GM12878 (cell line): ENCODE data around the gene GPSM1.
A peak's percentile ranks its signal among the peaks of the same experiment; 100 is the strongest.

Experiments used
- BCL3 ChIP-seq: IDR thresholded peaks from 2 replicates; pipeline ENCODE4 v1.6.1; 2011; ENCODE audit warnings: borderline replicate concordance, low read depth, mild to moderate bottlenecking, moderate library complexity, low read length; ENCODE audit not compliant: insufficient read depth, poor library complexity, severe bottlenecking
- CTCF ChIP-seq, 3 experiments: IDR thresholded peaks in 2 of 3; conservative IDR thresholded peaks in 1 of 3; 2 replicates each; pipeline ENCODE4 v1.5.1; 2011; ENCODE audit warnings: low read depth in 3 of 3, low read length in 3 of 3, mild to moderate bottlenecking in 3 of 3, control low read depth in 2 of 3, moderate library complexity in 2 of 3, inconsistent platforms in 1 of 3, mixed read lengths in 1 of 3; ENCODE audit not compliant: control insufficient read depth in 2 of 3, insufficient read depth in 1 of 3; ENCODE audit errors: extremely low read depth in 1 of 3
- MEF2A ChIP-seq: IDR thresholded peaks from 2 replicates; pipeline ENCODE4 v1.6.1; 2011; ENCODE audit warnings: low read depth, mild to moderate bottlenecking, low read length, moderate library complexity; ENCODE audit not compliant: insufficient read depth

- TF ChIP-seq MEF2A (no peak), BCL3 (peak; percentile 10), CTCF (IDR thresholded peaks at IDR 0.05 in 2 of 3, conservative IDR thresholded peaks at IDR 0.05 in 1 of 3; ENCODE audit: control insufficient read depth in 2 of 3, extremely low read depth in 1 of 3, insufficient read depth in 1 of 3, low read depth in 3 of 3, low read length in 3 of 3) (peak; percentile 90 to 98 (median 91))
Observed at GRCh38 chr9:136363106-136363948, 36.0 kb downstream of the GPSM1 start, which contains the start of gene DNLZ.
